ENCODE results near the gene FRMD4A. TPM values are rescaled to one million over a fixed set of nuclear protein-coding genes. Genes with fewer than 3 reads are reported as not detected.

FRMD4A gene
- total RNA-seq, 1 experiment from 2014 or later, result 7.1 TPM

GRCh38 chr10:13771992-13772391 lies 558.7 kb downstream of the FRMD4A start:
- Histone ChIP-seq H3K9ac (ENCODE audit: low read length) (no peak overlapping the region), H3K27ac (ENCODE audit: low read length) (no peak overlapping the region), H4K20me1 (ENCODE audit: low read length) (no peaks in the 10 kb centered on the region), H3K4me2 (ENCODE audit: low read length) (no peak overlapping the region), H3K4me3 (ENCODE audit: low read length) (no peak overlapping the region), H2AFZ (ENCODE audit: low read length) (no peak overlapping the region), H3K9me3 (ENCODE audit: low read length) (no peaks in the 10 kb centered on the region), H3K4me1 (ENCODE audit: insufficient read depth, low read length) (peaks cover 36% of the 10 kb centered on the region), H3K79me2 (ENCODE audit: low read length) (no peaks in the 10 kb centered on the region), H3K36me3 (ENCODE audit: low read depth, low read length) (no peaks in the 10 kb centered on the region), H3K9me2 (replicated peaks; ENCODE audit: low read length) (no peaks in the 10 kb centered on the region), H3K27me3 (ENCODE audit: low read length) (no peaks in the 10 kb centered on the region), H3F3A (ENCODE audit: low read length, unreplicated experiment) (no peaks in the 10 kb centered on the region)
- TF ChIP-seq, protein P1, sequence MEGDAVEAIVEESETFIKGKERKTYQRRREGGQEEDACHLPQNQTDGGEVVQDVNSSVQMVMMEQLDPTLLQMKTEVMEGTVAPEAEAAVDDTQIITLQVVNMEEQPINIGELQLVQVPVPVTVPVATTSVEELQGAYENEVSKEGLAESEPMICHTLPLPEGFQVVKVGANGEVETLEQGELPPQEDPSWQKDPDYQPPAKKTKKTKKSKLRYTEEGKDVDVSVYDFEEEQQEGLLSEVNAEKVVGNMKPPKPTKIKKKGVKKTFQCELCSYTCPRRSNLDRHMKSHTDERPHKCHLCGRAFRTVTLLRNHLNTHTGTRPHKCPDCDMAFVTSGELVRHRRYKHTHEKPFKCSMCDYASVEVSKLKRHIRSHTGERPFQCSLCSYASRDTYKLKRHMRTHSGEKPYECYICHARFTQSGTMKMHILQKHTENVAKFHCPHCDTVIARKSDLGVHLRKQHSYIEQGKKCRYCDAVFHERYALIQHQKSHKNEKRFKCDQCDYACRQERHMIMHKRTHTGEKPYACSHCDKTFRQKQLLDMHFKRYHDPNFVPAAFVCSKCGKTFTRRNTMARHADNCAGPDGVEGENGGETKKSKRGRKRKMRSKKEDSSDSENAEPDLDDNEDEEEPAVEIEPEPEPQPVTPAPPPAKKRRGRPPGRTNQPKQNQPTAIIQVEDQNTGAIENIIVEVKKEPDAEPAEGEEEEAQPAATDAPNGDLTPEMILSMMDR (conservative IDR thresholded peaks at IDR 0.05; ENCODE audit: low read depth, low read length), result no peak
- no peak for TF ChIP-seq EZH2 (IDR thresholded peaks at IDR 0.05; ENCODE audit: low read length, unreplicated experiment)
- no peak for TF ChIP-seq EZH2phosphoT487 (IDR thresholded peaks at IDR 0.05; ENCODE audit: borderline replicate concordance, low read length)
- no peak for ATAC-seq
- POLR2A ChIA-PET (ENCODE audit: unreplicated experiment), result no interaction called here
- DNase-seq, result no peak
- no TSS peak for BruUV-seq (replicated peaks)
- CTCF ChIA-PET, result no interaction called here
- intact Hi-C loops (cut with micrococcal nuclease), result no loop called here

- H3K4me2 ChIP-seq (ENCODE audit: low read length), result no peak overlapping the region
- no peaks in the 10 kb centered on the region for H3K9me3 ChIP-seq (ENCODE audit: low read length)
- no peaks in the 10 kb centered on the region for H3F3A ChIP-seq (ENCODE audit: low read length, unreplicated experiment)
- ATAC-seq (no peak), DNase-seq (no peak)
- H4K20me1 ChIP-seq (ENCODE audit: low read length), result no peaks in the 10 kb centered on the region
- H3K27ac ChIP-seq (ENCODE audit: low read length), result 0 out of 2 replicates have a peak overlapping the region, but pooled peaks have one; percentile 30
- H3K4me3 ChIP-seq (ENCODE audit: low read length), result no peak overlapping the region
- no peaks in the 10 kb centered on the region for H3K36me3 ChIP-seq (ENCODE audit: low read depth, low read length)
- CTCF ChIA-PET, result no interaction called here
- H2AFZ ChIP-seq (ENCODE audit: low read length), result no peak overlapping the region
- intact Hi-C loops (cut with micrococcal nuclease), result no loop called here
- POLR2A ChIA-PET (ENCODE audit: unreplicated experiment), result no interaction called here
- BruUV-seq (replicated peaks), result no TSS peak
- peaks cover 25% of the 10 kb centered on the region for H3K4me1 ChIP-seq (ENCODE audit: insufficient read depth, low read length)
- no peaks in the 10 kb centered on the region for H3K79me2 ChIP-seq (ENCODE audit: low read length)
- TF ChIP-seq EZH2 (IDR thresholded peaks at IDR 0.05; ENCODE audit: low read length, unreplicated experiment) (no peak), EZH2phosphoT487 (IDR thresholded peaks at IDR 0.05; ENCODE audit: borderline replicate concordance, low read length) (no peak)
- TF ChIP-seq, protein P1 (conservative IDR thresholded peaks at IDR 0.05; ENCODE audit: low read depth, low read length), result no peak
- H3K27me3 ChIP-seq (ENCODE audit: low read length), result no peaks in the 10 kb centered on the region
- peak overlapping the region; percentile 12; the same call in 1 of the 2 replicates for H3K9ac ChIP-seq (ENCODE audit: low read length)
- no peaks in the 10 kb centered on the region for H3K9me2 ChIP-seq (replicated peaks; ENCODE audit: low read length)
Measured at GRCh38 chr10:13770760-13771493, 559.8 kb downstream of the FRMD4A start.

- H3K9ac ChIP-seq (ENCODE audit: low read length), result no peak overlapping the region; the same call in 1 of the 2 replicates
- TF ChIP-seq EZH2phosphoT487 (IDR thresholded peaks at IDR 0.05; ENCODE audit: borderline replicate concordance, low read length) (no peak), EZH2 (IDR thresholded peaks at IDR 0.05; ENCODE audit: low read length, unreplicated experiment) (no peak)
- TF ChIP-seq, protein P1 (conservative IDR thresholded peaks at IDR 0.05; ENCODE audit: low read depth, low read length), result no peak
- BruUV-seq (replicated peaks), result no TSS peak
- no peaks in the 10 kb centered on the region for H4K20me1 ChIP-seq (ENCODE audit: low read length)
- peak overlapping the region; percentile 61 for H3K27ac ChIP-seq (ENCODE audit: low read length)
- H3K27me3 ChIP-seq (ENCODE audit: low read length), result no peaks in the 10 kb centered on the region
- H3K4me1 ChIP-seq (ENCODE audit: insufficient read depth, low read length), result peaks cover 20% of the 10 kb centered on the region
- POLR2A ChIA-PET (ENCODE audit: unreplicated experiment), result no interaction called here
- ATAC-seq, result no peak
- no peaks in the 10 kb centered on the region for H3K36me3 ChIP-seq (ENCODE audit: low read depth, low read length)
- no peaks in the 10 kb centered on the region for H3F3A ChIP-seq (ENCODE audit: low read length, unreplicated experiment)
- intact Hi-C loops (cut with micrococcal nuclease), result no loop called here
- no peaks in the 10 kb centered on the region for H3K9me2 ChIP-seq (replicated peaks; ENCODE audit: low read length)
- no peaks in the 10 kb centered on the region for H3K79me2 ChIP-seq (ENCODE audit: low read length)
- H3K4me2 ChIP-seq (ENCODE audit: low read length), result no peak overlapping the region
- H3K9me3 ChIP-seq (ENCODE audit: low read length), result no peaks in the 10 kb centered on the region
- no peak overlapping the region for H3K4me3 ChIP-seq (ENCODE audit: low read length)
- CTCF ChIA-PET, result no interaction called here
- peak; percentile 83 for DNase-seq
- H2AFZ ChIP-seq (ENCODE audit: low read length), result no peak overlapping the region
Measured at GRCh38 chr10:13769946-13770345, 560.8 kb downstream of the FRMD4A start.
